Stimulated activated CD4-positive, alpha-beta T cell treated with anti-CD3 and anti-CD28 coated beads, TNF-alpha, amount 100 ng/mL, for 48 hours (primary cell): ENCODE measurements around the gene CDC42EP4.

Experiments
- DNase-seq, 3 donors: peaks; one replicate each; pipeline ENCODE4 v3.0.0-alpha.2; 2020; ENCODE audit warnings: low read depth in 3 of 3

The CDC42EP4 gene

GRCh38 chr17:73297934-73298861 lies 13.6 kb downstream of the CDC42EP4 start:
- no peak for DNase-seq

- DNase-seq: no peak
Measured at GRCh38 chr17:73293480-73293911, 18.3 kb downstream of the CDC42EP4 start.

- no peak for DNase-seq
Measured at GRCh38 chr17:73293031-73293430, 18.8 kb downstream of the CDC42EP4 start.

GRCh38 chr17:73292031-73292531 lies 19.7 kb downstream of the CDC42EP4 start:
- no peak for DNase-seq

- DNase-seq: no peak
Measured at GRCh38 chr17:73291260-73291801, 20.5 kb downstream of the CDC42EP4 start.

GRCh38 chr17:73290399-73291259 lies 21.2 kb downstream of the CDC42EP4 start:
- DNase-seq: no peak

- DNase-seq: no peak
Measured at GRCh38 chr17:73289549-73290254, 22.1 kb downstream of the CDC42EP4 start.

- no peak for DNase-seq
Measured at GRCh38 chr17:73288534-73289302, 23.1 kb downstream of the CDC42EP4 start.

GRCh38 chr17:73286863-73287296 lies 24.9 kb downstream of the CDC42EP4 start:
- DNase-seq: no peak

GRCh38 chr17:73285916-73286862 lies 25.6 kb downstream of the CDC42EP4 start:
- DNase-seq: no peak

- DNase-seq: no peak
Measured at GRCh38 chr17:73285603-73285908, 26.2 kb downstream of the CDC42EP4 start.

GRCh38 chr17:73284906-73285602 lies 26.7 kb downstream of the CDC42EP4 start:
- DNase-seq: no peak

- no peak for DNase-seq
Measured at GRCh38 chr17:73284354-73284753, 27.4 kb downstream of the CDC42EP4 start.

GRCh38 chr17:73283841-73284282 lies 27.9 kb downstream of the CDC42EP4 start:
- DNase-seq: no peak

- no peak for DNase-seq
Measured at GRCh38 chr17:73283250-73283649, 28.6 kb downstream of the CDC42EP4 start.

GRCh38 chr17:73282629-73283028 lies 29.2 kb downstream of the CDC42EP4 start:
- DNase-seq: no peak

- DNase-seq: no peak
Measured at GRCh38 chr17:73281928-73282327, 29.9 kb downstream of the CDC42EP4 start.

- no peak for DNase-seq
Measured at GRCh38 chr17:73280191-73280590, 31.6 kb downstream of the CDC42EP4 start.

- no peak for DNase-seq
Measured at GRCh38 chr17:73279704-73280103, 32.1 kb downstream of the CDC42EP4 start.
